ENCODE results near the gene FAM180A.
"Not testable (repeated sequence)": the region's sequence is repeated elsewhere in the genome, so short reads cannot be mapped to it uniquely, and the experiment has no call there.

FAM180A gene

GRCh38 chr7:135742371-135742770 is 6.2 kb downstream of the FAM180A start:
- no peaks in the 10 kb centered on the region for H3K79me2 ChIP-seq
- TF ChIP-seq CTCF (IDR thresholded peaks at IDR 0.05), result no peak
- H3K27ac ChIP-seq, result no peak overlapping the region
- H3K36me3 ChIP-seq (ENCODE audit: control insufficient read depth, insufficient read depth, low read length), result no peaks in the 10 kb centered on the region
- H3K27me3 ChIP-seq (ENCODE audit: control insufficient read depth, insufficient read depth, low read length), result no peaks in the 10 kb centered on the region
- no peaks in the 10 kb centered on the region for H3K4me1 ChIP-seq
- no peaks in the 10 kb centered on the region for H3K9me3 ChIP-seq (ENCODE audit: control insufficient read depth, low read length)
- H2AFZ ChIP-seq, result no peak overlapping the region
- no peak overlapping the region for H3K4me2 ChIP-seq (ENCODE audit: low read length)
- no peak overlapping the region for H3K4me3 ChIP-seq (ENCODE audit: low read depth, low read length)
- no peak overlapping the region for H3K9ac ChIP-seq

- Histone ChIP-seq H2AFZ (no peak overlapping the region), H3K79me2 (no peaks in the 10 kb centered on the region), H3K36me3 (ENCODE audit: control insufficient read depth, insufficient read depth, low read length) (no peaks in the 10 kb centered on the region), H3K9ac (no peak overlapping the region), H3K9me3 (ENCODE audit: control insufficient read depth, low read length) (no peaks in the 10 kb centered on the region), H3K27ac (no peak overlapping the region), H3K27me3 (ENCODE audit: control insufficient read depth, insufficient read depth, low read length) (no peaks in the 10 kb centered on the region), H3K4me2 (ENCODE audit: low read length) (no peak overlapping the region), H3K4me3 (ENCODE audit: low read depth, low read length) (no peak overlapping the region), H3K4me1 (no peaks in the 10 kb centered on the region)
- TF ChIP-seq CTCF (IDR thresholded peaks at IDR 0.05), result no peak
Measured at GRCh38 chr7:135741905-135742304, 6.7 kb downstream of the FAM180A start.

- Histone ChIP-seq H3K79me2 (no peaks in the 10 kb centered on the region), H3K4me2 (ENCODE audit: low read length) (no peak overlapping the region), H3K9ac (no peak overlapping the region), H3K36me3 (ENCODE audit: control insufficient read depth, insufficient read depth, low read length) (no peaks in the 10 kb centered on the region), H3K9me3 (ENCODE audit: control insufficient read depth, low read length) (no peaks in the 10 kb centered on the region), H3K27ac (no peak overlapping the region), H3K4me1 (no peaks in the 10 kb centered on the region), H2AFZ (no peak overlapping the region), H3K4me3 (ENCODE audit: low read depth, low read length) (no peak overlapping the region), H3K27me3 (ENCODE audit: control insufficient read depth, insufficient read depth, low read length) (no peaks in the 10 kb centered on the region)
- no peak for TF ChIP-seq CTCF (IDR thresholded peaks at IDR 0.05)
Measured at GRCh38 chr7:135740889-135741288, 7.7 kb downstream of the FAM180A start.

- H2AFZ ChIP-seq; H3K4me1 ChIP-seq; H3K36me3 ChIP-seq (ENCODE audit: control insufficient read depth, insufficient read depth, low read length); H3K4me3 ChIP-seq (ENCODE audit: low read depth, low read length); H3K9me3 ChIP-seq (ENCODE audit: control insufficient read depth, low read length); H3K27ac ChIP-seq; H3K9ac ChIP-seq; H3K79me2 ChIP-seq; H3K4me2 ChIP-seq (ENCODE audit: low read length); H3K27me3 ChIP-seq (ENCODE audit: control insufficient read depth, insufficient read depth, low read length): not testable (repeated sequence)
Measured at GRCh38 chr7:135737306-135737647, 11.3 kb downstream of the FAM180A start.

GRCh38 chr7:135736586-135737305 is 11.9 kb downstream of the FAM180A start:
- no peak overlapping the region for H3K9ac ChIP-seq
- no peak overlapping the region for H2AFZ ChIP-seq
- H3K79me2 ChIP-seq, result no peaks in the 10 kb centered on the region
- H3K36me3 ChIP-seq (ENCODE audit: control insufficient read depth, insufficient read depth, low read length), result no peaks in the 10 kb centered on the region
- H3K4me3 ChIP-seq (ENCODE audit: low read depth, low read length), result no peak overlapping the region
- TF ChIP-seq CTCF (IDR thresholded peaks at IDR 0.05), result no peak
- no peak overlapping the region for H3K4me2 ChIP-seq (ENCODE audit: low read length)
- no peaks in the 10 kb centered on the region for H3K27me3 ChIP-seq (ENCODE audit: control insufficient read depth, insufficient read depth, low read length)
- no peaks in the 10 kb centered on the region for H3K9me3 ChIP-seq (ENCODE audit: control insufficient read depth, low read length)
- H3K27ac ChIP-seq, result no peak overlapping the region
- H3K4me1 ChIP-seq, result no peaks in the 10 kb centered on the region

Measured in parathyroid adenoma (tissue), 2 donors.